PC-3 (cell line): ENCODE measurements around the gene TMEM106C. TPM values are rescaled to one million over a fixed set of nuclear protein-coding genes. Genes with fewer than 3 reads are reported as not detected.
A peak's percentile ranks its signal among the peaks of the same experiment; 100 is the strongest.

ENCODE experiments used
- ATAC-seq: fragments of 200-7000 bp; cut with Tn5 transposase; 2 replicates; pipeline ENCODE4 v1.9.1; 2020; ENCODE audit warnings: mild to moderate bottlenecking, moderate library complexity
- BruUV-seq: library from RNA; stranded (reverse); fragments of 400-500 nt; replicated peaks from 2 replicates; lab custom pipeline; 2021; lab: Mats Ljungman, UMichigan
- CTCF ChIA-PET: fragments of 300-600 bp; sonication (Branson Sonifier 250); formaldehyde crosslinking; loops from one replicate; lab custom pipeline; 2022; ENCODE audit warnings: antibody characterized with exemption; lab: Charles Lee
- POLR2A ChIA-PET: fragments of 300-600 bp; sonication (Branson Sonifier 250); formaldehyde crosslinking; loops from one replicate; lab custom pipeline; 2022; ENCODE audit warnings: antibody characterized with exemption; ENCODE audit not compliant: unreplicated experiment; lab: Charles Lee
- DNase-seq: peaks from one replicate; pipeline ENCODE4 v3.0.0-alpha.2; 2015
- H2AFZ ChIP-seq: fragments of 300-600 bp; sonication (generic); 2 replicates; pipeline ENCODE4 v1.6.0; 2016; ENCODE audit warnings: antibody characterized with exemption, low read length
- H3F3A ChIP-seq: fragments of 300-600 bp; sonication (generic); one replicate; pipeline ENCODE4 v1.6.0; 2017; ENCODE audit warnings: antibody characterized with exemption, low read length, control low read depth, mild to moderate bottlenecking; ENCODE audit not compliant: unreplicated experiment
- H3K27ac ChIP-seq: fragments of 300-600 bp; sonication (generic); 2 replicates; pipeline ENCODE4 v1.5.1; 2016; ENCODE audit warnings: mild to moderate bottlenecking, low read length
- H3K27me3 ChIP-seq: fragments of 300-600 bp; sonication (generic); 2 replicates; pipeline ENCODE4 v1.6.1; 2016; ENCODE audit warnings: low read length, mixed read lengths
- H3K36me3 ChIP-seq: fragments of 300-600 bp; sonication (generic); 2 replicates; pipeline ENCODE4 v1.6.1; 2016; ENCODE audit warnings: low read depth, mixed run types, low read length, mixed read lengths
- H3K4me1 ChIP-seq: fragments of 300-600 bp; sonication (generic); 2 replicates; pipeline ENCODE4 v1.5.1; 2016; ENCODE audit warnings: low read length; ENCODE audit not compliant: insufficient read depth
- H3K4me2 ChIP-seq: fragments of 300-600 bp; sonication (generic); 2 replicates; pipeline ENCODE4 v1.6.0; 2016; ENCODE audit warnings: low read length
- H3K4me3 ChIP-seq: fragments of 300-600 bp; sonication (generic); 2 replicates; pipeline ENCODE4 v1.5.1; 2016; ENCODE audit warnings: mild to moderate bottlenecking, low read length, mixed read lengths
- H3K79me2 ChIP-seq: fragments of 300-600 bp; sonication (generic); 2 replicates; pipeline ENCODE4 v1.6.1; 2017; ENCODE audit warnings: low read length, mixed read lengths
- H3K9ac ChIP-seq: fragments of 300-600 bp; sonication (generic); 2 replicates; pipeline ENCODE4 v1.6.0; 2016; ENCODE audit warnings: mild to moderate bottlenecking, low read length
- H3K9me2 ChIP-seq: fragments of 300-600 bp; sonication (generic); replicated peaks from 2 replicates; pipeline ENCODE4 v1.6.1; 2016; ENCODE audit warnings: mixed run types, low read length, mixed read lengths
- H3K9me3 ChIP-seq: fragments of 300-600 bp; sonication (generic); 2 replicates; pipeline ENCODE4 v1.6.1; 2016; ENCODE audit warnings: low read length, mixed read lengths
- H4K20me1 ChIP-seq: fragments of 300-600 bp; sonication (generic); 2 replicates; pipeline ENCODE4 v1.6.1; 2016; ENCODE audit warnings: low read length, mixed read lengths
- EZH2 ChIP-seq: fragments of 300-600 bp; sonication (generic); IDR thresholded peaks from one replicate; pipeline ENCODE4 v1.6.1; 2017; ENCODE audit warnings: antibody characterized with exemption, mild to moderate bottlenecking, low read length; ENCODE audit not compliant: unreplicated experiment
- EZH2phosphoT487 ChIP-seq: fragments of 300-600 bp; sonication (generic); IDR thresholded peaks from 2 replicates; pipeline ENCODE4 v1.6.1; 2018; ENCODE audit warnings: mild to moderate bottlenecking, antibody characterized with exemption, low read length, borderline replicate concordance
- intact Hi-C: fragments of 100-400 bp; cut with micrococcal nuclease; formaldehyde crosslinking; loops from 2 replicates; pipeline ENCODE4 v1.9.0; 2023
- total RNA-seq: library from RNA; depleted of rRNA; stranded (reverse); fragments of >200 nt; gene quantifications from 2 replicates; pipeline ENCODE4 v1.2.3, GENCODE V29; 2014
- TF ChIP-seq, protein P1 (sequence below): fragments of 300-600 bp; sonication (generic); conservative IDR thresholded peaks from 2 replicates; pipeline ENCODE4 v1.5.1; 2017; ENCODE audit warnings: antibody characterized with exemption, low read depth, mild to moderate bottlenecking, low read length

TMEM106C gene
- total RNA-seq, 1 experiment from 2014 or later = 166 TPM

DNA sequence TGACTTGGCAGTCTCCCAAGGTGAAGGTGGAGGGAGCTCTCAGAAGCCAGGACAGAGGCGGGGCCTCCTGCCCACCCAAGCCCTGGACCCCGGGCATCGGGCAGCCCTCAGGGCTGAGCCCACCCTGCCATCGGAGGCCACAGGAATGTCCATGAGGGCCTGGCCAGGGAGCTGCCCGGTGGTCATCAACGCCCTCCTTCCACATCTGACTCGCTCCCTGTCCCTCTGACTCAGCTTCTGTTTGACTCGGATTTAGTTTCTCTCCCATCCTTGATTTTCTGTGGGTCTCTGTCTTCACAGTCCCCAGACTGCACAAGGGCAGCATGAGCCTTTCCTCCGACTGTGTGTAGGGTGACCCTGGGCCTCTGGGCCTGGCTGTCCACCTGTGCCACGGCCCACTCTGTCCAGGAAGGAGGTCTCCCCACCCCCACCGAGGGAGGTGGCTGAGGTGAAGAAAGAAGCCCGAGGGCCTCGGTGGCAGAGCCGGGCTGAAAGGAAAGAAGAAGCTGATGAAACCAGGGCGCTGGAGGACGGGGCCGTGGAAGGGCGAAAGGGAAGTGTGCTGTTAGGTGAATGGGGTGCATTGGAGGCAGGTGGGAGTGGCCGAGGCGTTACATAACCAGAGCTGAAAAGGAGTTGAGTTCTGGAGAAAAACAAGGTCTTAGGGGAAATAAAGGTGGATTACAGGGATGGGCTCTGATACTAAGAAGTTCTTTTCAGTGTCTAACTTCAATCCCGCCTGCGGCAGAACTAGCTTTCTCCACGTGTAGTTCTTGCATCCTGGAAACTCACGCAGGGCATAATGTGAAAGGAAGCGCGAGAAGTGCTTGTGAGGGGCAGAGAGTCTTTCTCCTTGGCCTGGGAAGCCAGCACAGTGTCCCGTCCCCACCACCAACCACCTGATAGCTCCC, 16.7 kb upstream of the TMEM106C start:
- H3K27ac ChIP-seq = no peak overlapping the region
- no peaks in the 10 kb centered on the region for H3K27me3 ChIP-seq
- no peaks in the 10 kb centered on the region for H4K20me1 ChIP-seq
- no peak overlapping the region for H3K9ac ChIP-seq
- peak; percentile 42 for DNase-seq
- ATAC-seq = no peak
- intact Hi-C loops = loop anchor here (10.0 kb wide), 1 partner anchor 122 kb away; no protein-coding TSS in a partner anchor
- no peaks in the 10 kb centered on the region for H3K79me2 ChIP-seq
- no peaks in the 10 kb centered on the region for H3K36me3 ChIP-seq
- no peaks in the 10 kb centered on the region for H3F3A ChIP-seq
- H3K4me2 ChIP-seq = 0 out of 2 replicates have a peak overlapping the region, but pooled peaks have one; percentile 6
- no peaks in the 10 kb centered on the region for H3K9me2 ChIP-seq
- POLR2A ChIA-PET = no interaction called here
- no peaks in the 10 kb centered on the region for H3K9me3 ChIP-seq
- H2AFZ ChIP-seq = no peak overlapping the region
- BruUV-seq = no TSS peak
- TF ChIP-seq EZH2 (no peak), EZH2phosphoT487 (no peak)
- TF ChIP-seq, protein P1, sequence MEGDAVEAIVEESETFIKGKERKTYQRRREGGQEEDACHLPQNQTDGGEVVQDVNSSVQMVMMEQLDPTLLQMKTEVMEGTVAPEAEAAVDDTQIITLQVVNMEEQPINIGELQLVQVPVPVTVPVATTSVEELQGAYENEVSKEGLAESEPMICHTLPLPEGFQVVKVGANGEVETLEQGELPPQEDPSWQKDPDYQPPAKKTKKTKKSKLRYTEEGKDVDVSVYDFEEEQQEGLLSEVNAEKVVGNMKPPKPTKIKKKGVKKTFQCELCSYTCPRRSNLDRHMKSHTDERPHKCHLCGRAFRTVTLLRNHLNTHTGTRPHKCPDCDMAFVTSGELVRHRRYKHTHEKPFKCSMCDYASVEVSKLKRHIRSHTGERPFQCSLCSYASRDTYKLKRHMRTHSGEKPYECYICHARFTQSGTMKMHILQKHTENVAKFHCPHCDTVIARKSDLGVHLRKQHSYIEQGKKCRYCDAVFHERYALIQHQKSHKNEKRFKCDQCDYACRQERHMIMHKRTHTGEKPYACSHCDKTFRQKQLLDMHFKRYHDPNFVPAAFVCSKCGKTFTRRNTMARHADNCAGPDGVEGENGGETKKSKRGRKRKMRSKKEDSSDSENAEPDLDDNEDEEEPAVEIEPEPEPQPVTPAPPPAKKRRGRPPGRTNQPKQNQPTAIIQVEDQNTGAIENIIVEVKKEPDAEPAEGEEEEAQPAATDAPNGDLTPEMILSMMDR = no peak
- peaks cover 7% of the 10 kb centered on the region; the same call in 1 of the 2 replicates for H3K4me1 ChIP-seq
- no peak overlapping the region for H3K4me3 ChIP-seq
- CTCF ChIA-PET = interaction anchor here (0.6 kb wide), 1 partner anchor 225 kb away, joined by 8 read pairs; no protein-coding TSS in a partner anchor

DNA sequence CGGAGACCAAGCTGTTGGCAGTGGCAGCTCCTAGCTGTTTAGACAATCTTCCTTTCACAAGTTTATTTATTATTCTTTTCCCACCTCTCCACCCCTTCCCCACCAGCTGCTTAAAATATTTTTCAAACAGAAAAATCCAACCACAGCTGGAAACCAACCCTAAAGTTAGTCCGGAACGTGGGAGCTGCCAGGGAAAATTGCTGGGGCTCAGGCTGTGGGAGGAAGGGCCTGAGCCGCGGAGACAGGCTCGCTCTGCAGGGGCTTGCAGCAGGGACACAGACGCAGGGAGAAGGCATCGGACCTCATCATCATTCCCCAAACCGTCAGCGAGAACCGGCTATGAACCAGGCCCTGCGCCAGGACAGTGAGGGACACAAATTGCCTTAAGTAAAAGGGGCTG, 16.1 kb upstream of the TMEM106C start:
- DNase-seq = no peak
- Histone ChIP-seq H3K27me3 (no peaks in the 10 kb centered on the region), H3F3A (no peaks in the 10 kb centered on the region), H3K9me3 (no peaks in the 10 kb centered on the region), H2AFZ (no peak overlapping the region), H3K27ac (no peak overlapping the region), H3K9me2 (no peaks in the 10 kb centered on the region), H3K79me2 (no peaks in the 10 kb centered on the region), H4K20me1 (no peaks in the 10 kb centered on the region), H3K36me3 (no peaks in the 10 kb centered on the region), H3K9ac (no peak overlapping the region), H3K4me2 (no peak overlapping the region), H3K4me3 (no peak overlapping the region), H3K4me1 (peaks cover 7% of the 10 kb centered on the region; the same call in 1 of the 2 replicates)
- TF ChIP-seq, protein P1 = no peak
- TF ChIP-seq EZH2phosphoT487 (no peak), EZH2 (no peak)
- CTCF ChIA-PET = interaction anchor here (0.6 kb wide), 1 partner anchor 224 kb away, joined by 8 read pairs; no protein-coding TSS in a partner anchor
- POLR2A ChIA-PET = no interaction called here
- ATAC-seq = no peak
- intact Hi-C loops = loop anchor here (10.0 kb wide), 1 partner anchor 123 kb away; no protein-coding TSS in a partner anchor
- BruUV-seq = no TSS peak
